UCSD-AML1 (cell line): Measurements from ENCODE around the gene FAT3.

Experiments
- DNase-seq: peaks from one replicate; lab custom pipeline; 2025; ENCODE audit not compliant: unreplicated experiment; lab: John Stamatoyannopoulos, UW

The FAT3 gene

GRCh38 chr11:92227959-92228935 is 3.6 kb downstream of the FAT3 start:
- DNase-seq = no peak

DNA sequence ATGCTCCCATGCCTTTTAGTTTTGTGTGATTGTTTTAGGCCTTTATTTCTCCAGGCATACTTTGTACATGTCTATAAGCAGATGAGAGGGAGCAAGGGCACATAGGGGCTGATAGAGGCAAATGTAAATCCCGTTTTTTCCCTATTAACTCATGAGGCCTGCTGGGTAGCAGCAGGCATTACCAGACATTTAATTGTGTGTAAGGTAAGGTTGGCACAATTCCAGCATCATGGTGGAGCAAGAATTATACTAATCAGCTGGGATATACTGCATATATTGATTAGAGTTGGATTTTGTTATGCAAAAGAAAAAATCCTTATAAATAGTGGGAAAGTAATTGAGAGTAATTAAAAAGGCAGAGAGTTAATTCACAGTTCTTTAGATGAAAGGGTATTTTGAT is 12.2 kb downstream of the FAT3 start:
- no peak for DNase-seq

GRCh38 chr11:92240916-92241315 is 16.3 kb downstream of the FAT3 start:
- DNase-seq = no peak

GRCh38 chr11:92245700-92246271 is 21.2 kb downstream of the FAT3 start:
- DNase-seq = no peak

DNA sequence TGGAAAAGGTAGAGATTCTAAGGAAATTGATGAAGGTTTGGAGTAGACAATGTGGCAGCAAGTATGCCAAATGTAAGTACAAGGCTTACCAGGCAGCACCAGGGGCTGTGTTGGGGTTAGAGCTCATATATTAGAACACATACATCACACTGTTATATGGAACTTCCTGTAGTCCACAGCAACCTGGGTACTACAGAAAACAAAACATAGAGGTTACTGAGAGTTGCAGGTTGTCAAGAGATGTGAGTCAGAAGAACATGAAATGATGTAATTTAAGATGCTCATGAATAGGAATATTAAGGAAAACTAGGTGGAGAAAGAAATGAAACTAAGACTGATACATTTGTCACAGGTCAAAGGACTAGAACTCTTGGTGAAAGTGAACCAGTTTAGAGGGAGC is 22.0 kb downstream of the FAT3 start:
- no peak for DNase-seq

- DNase-seq = no peak
These were observed 24.6 kb downstream of the FAT3 start for GRCh38 chr11:92249156-92249753.

DNA sequence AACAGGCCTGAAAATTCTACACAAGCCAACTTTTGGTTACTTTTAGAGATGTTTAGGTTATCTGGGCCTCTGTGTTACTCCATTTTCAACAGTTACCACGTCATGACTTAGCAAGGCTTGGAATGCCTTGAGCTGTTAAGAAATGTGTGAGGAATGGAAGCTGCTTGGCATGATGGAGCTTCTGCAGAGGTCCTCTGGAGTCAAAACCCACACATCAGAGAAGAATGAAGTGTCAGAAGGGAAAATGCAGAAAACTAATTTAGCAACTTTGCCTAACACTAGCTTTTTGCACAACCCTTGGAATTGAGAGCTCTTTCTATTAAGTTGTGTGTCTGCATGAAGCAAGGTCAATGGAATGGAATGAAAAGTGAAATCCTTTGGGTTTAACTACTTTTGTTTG is 27.4 kb downstream of the FAT3 start:
- DNase-seq = no peak

- no peak for DNase-seq
These were observed 28.8 kb downstream of the FAT3 start for GRCh38 chr11:92253421-92253820.

- no peak for DNase-seq
These were observed 29.3 kb downstream of the FAT3 start for GRCh38 chr11:92253945-92254344.

- no peak for DNase-seq
These were observed 32.9 kb downstream of the FAT3 start for GRCh38 chr11:92257536-92257935.

DNA sequence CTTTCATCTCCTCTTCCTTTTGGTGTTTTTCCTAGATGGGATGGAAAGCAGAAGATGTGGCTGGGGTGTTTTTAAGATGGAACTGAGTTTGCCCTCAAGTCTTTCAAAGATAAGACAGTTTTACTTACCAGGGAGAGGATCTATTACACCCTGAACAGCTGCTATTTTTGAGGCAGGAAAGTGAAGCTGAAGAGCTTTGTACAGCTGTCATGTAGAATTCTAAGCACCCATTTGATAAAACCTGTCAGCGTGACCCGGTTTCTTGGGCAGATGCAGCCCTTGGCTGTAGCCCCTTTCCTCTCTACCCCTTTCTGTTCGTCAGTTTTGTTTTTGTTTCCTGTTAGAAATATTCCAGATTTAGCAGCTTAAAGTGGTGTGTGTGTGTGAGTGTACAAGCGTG is 35.2 kb downstream of the FAT3 start:
- no peak for DNase-seq

GRCh38 chr11:92264350-92264749 is 39.7 kb downstream of the FAT3 start:
- DNase-seq = no peak

DNA sequence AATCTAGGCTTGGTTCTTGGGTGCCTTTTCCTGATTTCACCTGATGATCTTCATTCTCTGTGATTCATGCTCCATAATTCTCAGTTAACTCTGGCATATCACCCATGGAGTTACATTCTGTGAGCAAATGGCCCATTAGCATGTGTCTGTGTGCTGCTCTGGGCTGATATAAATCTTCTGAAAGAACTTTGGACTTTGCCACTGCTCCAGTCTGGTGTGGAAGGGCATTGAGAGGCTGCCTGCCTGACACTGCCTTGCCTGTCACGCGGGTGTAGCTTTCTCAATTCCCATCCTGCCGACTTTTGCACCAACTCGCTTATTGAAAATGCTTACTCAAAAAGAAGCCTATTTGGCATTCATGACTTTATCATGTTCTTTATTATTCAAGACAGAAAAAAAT is 42.2 kb downstream of the FAT3 start:
- DNase-seq = no peak

- DNase-seq = no peak
These were observed 42.7 kb downstream of the FAT3 start for GRCh38 chr11:92267278-92267677.

DNA sequence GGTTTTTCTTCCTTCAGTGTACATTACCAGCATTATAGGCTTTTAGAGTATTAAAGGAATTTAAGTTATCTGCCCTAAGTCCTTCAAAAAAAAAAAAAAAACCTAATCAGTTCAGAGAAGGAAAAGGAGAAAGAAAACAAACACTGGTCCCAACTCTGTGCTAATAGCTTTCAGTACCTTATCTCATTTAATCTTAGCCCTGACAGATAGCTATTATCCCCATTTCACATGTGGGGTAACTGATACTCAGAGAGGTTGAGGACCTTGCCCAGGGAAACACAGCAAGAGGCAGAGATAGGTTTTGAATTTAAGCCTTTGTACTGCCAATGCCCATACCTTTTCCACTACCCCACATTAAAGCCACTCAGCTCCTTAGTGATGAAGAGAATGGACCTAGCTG is 43.4 kb downstream of the FAT3 start:
- no peak for DNase-seq

- DNase-seq = no peak
These were observed 43.9 kb downstream of the FAT3 start for GRCh38 chr11:92268546-92268945.

GRCh38 chr11:92269021-92269420 is 44.4 kb downstream of the FAT3 start:
- DNase-seq = no peak

- DNase-seq = no peak
These were observed 45.2 kb downstream of the FAT3 start for GRCh38 chr11:92269841-92270240.

GRCh38 chr11:92272651-92273050 is 48.0 kb downstream of the FAT3 start:
- DNase-seq = no peak
